Activated T-cell treated with anti-CD3 and anti-CD28 coated beads for 1 hour (primary cell): ENCODE results near the gene BDNF.
"Not testable (repeated sequence)": the region's sequence is repeated elsewhere in the genome, so short reads cannot be mapped to it uniquely, and the experiment has no call there.

ENCODE experiments used
- DNase-seq: peaks from one replicate; pipeline ENCODE4 v3.0.0-alpha.2; 2020; ENCODE audit warnings: low read depth

The BDNF gene

GRCh38 chr11:27700351-27701301, at the start of gene BDNF:
Gene BDNF, minus strand, starts transcription at chr11:27700455. Its CDS starts 41,891 bp downstream, at chr11:27658564.
- DNase-seq: no peak

- DNase-seq: no peak
Measured at GRCh38 chr11:27740362-27741013, 40.2 kb upstream of the BDNF start.

GRCh38 chr11:27735281-27735680, 35.0 kb upstream of the BDNF start:
- DNase-seq: no peak

GRCh38 chr11:27731803-27732202, 31.5 kb upstream of the BDNF start:
- not testable (repeated sequence) for DNase-seq

- DNase-seq: no peak
Measured at GRCh38 chr11:27726981-27727380, 26.7 kb upstream of the BDNF start.

GRCh38 chr11:27723687-27724086, 23.4 kb upstream of the BDNF start:
- DNase-seq: no peak

- no peak for DNase-seq
Measured at GRCh38 chr11:27722953-27723344, 22.7 kb upstream of the BDNF start.

GRCh38 chr11:27722117-27722952, 22.1 kb upstream of the BDNF start:
- no peak for DNase-seq

GRCh38 chr11:27721264-27722116, 21.2 kb upstream of the BDNF start:
- no peak for DNase-seq

- DNase-seq: no peak
Measured at GRCh38 chr11:27720277-27720830, 20.1 kb upstream of the BDNF start.

GRCh38 chr11:27719546-27719925, 19.3 kb upstream of the BDNF start:
- DNase-seq: no peak

GRCh38 chr11:27718863-27719545, 18.7 kb upstream of the BDNF start:
- DNase-seq: no peak

- DNase-seq: no peak
Measured at GRCh38 chr11:27718346-27718862, 18.1 kb upstream of the BDNF start.

- DNase-seq: no peak
Measured at GRCh38 chr11:27717801-27718229, 17.6 kb upstream of the BDNF start.

- no peak for DNase-seq
Measured at GRCh38 chr11:27717377-27717776, 17.1 kb upstream of the BDNF start.

GRCh38 chr11:27716835-27717234, 16.6 kb upstream of the BDNF start:
- DNase-seq: no peak

- DNase-seq: no peak
Measured at GRCh38 chr11:27716216-27716615, 16.0 kb upstream of the BDNF start.

GRCh38 chr11:27711725-27712124, 11.5 kb upstream of the BDNF start:
- DNase-seq: no peak

GRCh38 chr11:27710536-27710935, 10.3 kb upstream of the BDNF start:
- DNase-seq: no peak

GRCh38 chr11:27707676-27708075, 7.4 kb upstream of the BDNF start:
- DNase-seq: no peak
